DND-41 (cell line): Measurements from ENCODE around the gene C19orf67.

Source experiments
- ATAC-seq: fragments of 200-7000 bp; cut with Tn5 transposase; 3 replicates; pipeline ENCODE4 v1.9.1; 2021; ENCODE audit warnings: low read depth; ENCODE audit not compliant: insufficient read depth
- DNase-seq: peaks from one replicate; pipeline ENCODE4 v3.0.0-alpha.2; 2020
- H2AFZ ChIP-seq: 2 replicates; pipeline ENCODE4 v1.6.0; 2012; ENCODE audit warnings: low read depth, low read length
- H3K27ac ChIP-seq: 2 replicates; pipeline ENCODE4 v1.5.1; 2012; ENCODE audit warnings: low read length, inconsistent platforms
- H3K27me3 ChIP-seq: fragments of 200-600 bp; sonication (generic); 2 replicates; pipeline ENCODE4 v1.6.0; 2012; ENCODE audit warnings: low read length, mild to moderate bottlenecking, inconsistent platforms; ENCODE audit not compliant: insufficient read depth, poor library complexity
- H3K36me3 ChIP-seq: 2 replicates; pipeline ENCODE4 v1.5.1; 2012; ENCODE audit warnings: low read length, inconsistent platforms; ENCODE audit not compliant: insufficient read depth
- H3K4me1 ChIP-seq: 2 replicates; pipeline ENCODE4 v1.5.1; 2012; ENCODE audit warnings: mild to moderate bottlenecking, low read length; ENCODE audit not compliant: insufficient read depth
- H3K4me2 ChIP-seq: 2 replicates; pipeline ENCODE4 v1.6.0; 2012; ENCODE audit warnings: mild to moderate bottlenecking, moderate library complexity, low read length, inconsistent platforms; ENCODE audit not compliant: insufficient read depth
- H3K4me3 ChIP-seq, 2 experiments: fragments of 200-600 bp in 1 of 2; shearing (Covaris generic) in 1 of 2; 2 replicates each; pipeline ENCODE4 v1.5.1; 2012 to 2016; ENCODE audit warnings: inconsistent platforms in 2 of 2, low read length in 2 of 2, mild to moderate bottlenecking in 2 of 2, low read depth in 1 of 2, moderate library complexity in 1 of 2
- H3K79me2 ChIP-seq: 2 replicates; pipeline ENCODE4 v1.6.0; 2012; ENCODE audit warnings: low read length, inconsistent platforms; ENCODE audit not compliant: insufficient read depth
- H3K9ac ChIP-seq: 2 replicates; pipeline ENCODE4 v1.6.0; 2012; ENCODE audit warnings: low read depth, mild to moderate bottlenecking, inconsistent platforms, low read length, moderate library complexity
- H3K9me3 ChIP-seq: 2 replicates; pipeline ENCODE4 v1.5.1; 2012; ENCODE audit warnings: low read length, moderate library complexity, mild to moderate bottlenecking, inconsistent platforms; ENCODE audit not compliant: insufficient read depth, severe bottlenecking
- H4K20me1 ChIP-seq: 2 replicates; pipeline ENCODE4 v1.6.0; 2012; ENCODE audit warnings: low read length; ENCODE audit not compliant: insufficient read depth
- EZH2 ChIP-seq: IDR thresholded peaks from 3 replicates; pipeline ENCODE4 v1.6.1; 2012; ENCODE audit warnings: borderline replicate concordance, low read depth, mild to moderate bottlenecking, moderate library complexity, low read length, inconsistent platforms; ENCODE audit not compliant: severe bottlenecking
- TF ChIP-seq, protein P1 (sequence below): IDR thresholded peaks from 2 replicates; pipeline ENCODE4 v1.5.1; 2012; ENCODE audit warnings: borderline replicate concordance, low read length, moderate library complexity, mild to moderate bottlenecking; ENCODE audit not compliant: poor library complexity, severe bottlenecking; ENCODE audit errors: extremely low read depth

Gene C19orf67

DNA sequence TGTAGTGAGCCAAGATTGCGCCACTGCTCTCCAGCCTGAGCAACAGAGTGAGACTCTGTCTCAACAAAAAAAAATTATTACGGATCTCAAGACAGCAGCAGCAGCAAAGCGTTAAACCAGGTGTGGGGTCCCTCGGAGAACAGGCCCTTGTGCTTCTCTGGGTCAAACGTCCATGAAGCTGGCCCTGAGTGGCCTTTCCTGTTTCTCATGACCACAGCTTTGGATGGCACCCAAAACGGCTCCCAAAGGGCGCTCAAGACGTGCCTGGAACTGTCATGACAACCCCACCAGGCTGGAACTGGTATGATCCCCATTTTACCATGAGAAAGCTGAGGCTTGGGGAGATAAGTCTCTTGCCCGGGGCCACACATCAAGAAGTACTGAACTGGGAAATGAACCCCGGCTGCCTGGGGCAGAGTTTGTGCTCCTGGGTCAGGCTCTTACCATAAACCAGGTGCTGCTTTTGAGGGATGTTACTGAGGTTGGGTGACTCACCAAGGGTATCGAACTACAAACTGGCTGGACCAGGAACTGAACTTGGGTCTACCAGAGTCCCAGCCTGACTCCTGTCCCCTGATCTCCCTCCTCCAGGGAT, 16.6 kb upstream of the C19orf67 start:
- TF ChIP-seq, protein P1, sequence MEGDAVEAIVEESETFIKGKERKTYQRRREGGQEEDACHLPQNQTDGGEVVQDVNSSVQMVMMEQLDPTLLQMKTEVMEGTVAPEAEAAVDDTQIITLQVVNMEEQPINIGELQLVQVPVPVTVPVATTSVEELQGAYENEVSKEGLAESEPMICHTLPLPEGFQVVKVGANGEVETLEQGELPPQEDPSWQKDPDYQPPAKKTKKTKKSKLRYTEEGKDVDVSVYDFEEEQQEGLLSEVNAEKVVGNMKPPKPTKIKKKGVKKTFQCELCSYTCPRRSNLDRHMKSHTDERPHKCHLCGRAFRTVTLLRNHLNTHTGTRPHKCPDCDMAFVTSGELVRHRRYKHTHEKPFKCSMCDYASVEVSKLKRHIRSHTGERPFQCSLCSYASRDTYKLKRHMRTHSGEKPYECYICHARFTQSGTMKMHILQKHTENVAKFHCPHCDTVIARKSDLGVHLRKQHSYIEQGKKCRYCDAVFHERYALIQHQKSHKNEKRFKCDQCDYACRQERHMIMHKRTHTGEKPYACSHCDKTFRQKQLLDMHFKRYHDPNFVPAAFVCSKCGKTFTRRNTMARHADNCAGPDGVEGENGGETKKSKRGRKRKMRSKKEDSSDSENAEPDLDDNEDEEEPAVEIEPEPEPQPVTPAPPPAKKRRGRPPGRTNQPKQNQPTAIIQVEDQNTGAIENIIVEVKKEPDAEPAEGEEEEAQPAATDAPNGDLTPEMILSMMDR, result no peak
- TF ChIP-seq EZH2, result no peak
- H3K4me3 ChIP-seq, result no peak overlapping the region
- no peak overlapping the region for H3K9ac ChIP-seq
- H3K4me2 ChIP-seq, result no peak overlapping the region
- H2AFZ ChIP-seq, result no peak overlapping the region
- no peak for DNase-seq
- no peaks in the 10 kb centered on the region for H4K20me1 ChIP-seq
- peaks cover 49% of the 10 kb centered on the region for H3K36me3 ChIP-seq
- H3K9me3 ChIP-seq, result no peaks in the 10 kb centered on the region
- no peak overlapping the region for H3K27ac ChIP-seq
- H3K79me2 ChIP-seq, result no peaks in the 10 kb centered on the region
- H3K4me1 ChIP-seq, result no peaks in the 10 kb centered on the region
- ATAC-seq, result no peak
- no peaks in the 10 kb centered on the region for H3K27me3 ChIP-seq

DNA sequence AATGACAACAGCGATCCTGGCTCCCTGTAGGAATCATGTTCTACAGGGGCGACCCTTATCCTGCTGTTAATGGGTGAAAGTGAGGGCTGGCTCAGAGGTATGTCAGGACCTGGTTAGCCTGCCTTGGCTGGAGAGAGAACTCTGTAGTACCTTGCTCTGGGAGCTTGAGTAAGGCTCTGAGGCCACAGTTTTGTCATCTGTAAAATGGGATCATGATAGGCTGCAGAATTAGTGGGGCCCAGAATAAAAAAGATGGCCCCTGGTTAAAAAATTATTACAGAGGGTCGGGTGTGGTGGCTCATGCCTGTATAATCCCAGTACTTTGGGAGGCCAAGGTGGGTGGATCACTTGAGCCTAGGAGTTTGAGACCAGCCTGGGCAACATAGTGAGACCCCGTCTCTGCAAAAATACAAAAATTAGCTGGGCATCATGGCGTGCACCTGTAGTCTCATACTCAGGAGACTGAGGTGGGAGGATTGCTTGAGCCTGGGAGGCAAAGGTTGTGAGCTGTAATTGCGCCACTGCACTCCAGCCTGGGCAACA, 15.5 kb upstream of the C19orf67 start:
- no peak overlapping the region for H3K4me3 ChIP-seq
- no peaks in the 10 kb centered on the region for H3K4me1 ChIP-seq
- H2AFZ ChIP-seq, result no peak overlapping the region
- no peak overlapping the region for H3K9ac ChIP-seq
- H4K20me1 ChIP-seq, result no peaks in the 10 kb centered on the region
- no peaks in the 10 kb centered on the region for H3K9me3 ChIP-seq
- ATAC-seq (no peak), DNase-seq (no peak)
- no peak overlapping the region for H3K4me2 ChIP-seq
- TF ChIP-seq, protein P1, result no peak
- no peak for TF ChIP-seq EZH2
- no peaks in the 10 kb centered on the region for H3K79me2 ChIP-seq
- H3K27ac ChIP-seq, result no peak overlapping the region
- peaks cover 57% of the 10 kb centered on the region for H3K36me3 ChIP-seq
- H3K27me3 ChIP-seq, result no peaks in the 10 kb centered on the region

DNA sequence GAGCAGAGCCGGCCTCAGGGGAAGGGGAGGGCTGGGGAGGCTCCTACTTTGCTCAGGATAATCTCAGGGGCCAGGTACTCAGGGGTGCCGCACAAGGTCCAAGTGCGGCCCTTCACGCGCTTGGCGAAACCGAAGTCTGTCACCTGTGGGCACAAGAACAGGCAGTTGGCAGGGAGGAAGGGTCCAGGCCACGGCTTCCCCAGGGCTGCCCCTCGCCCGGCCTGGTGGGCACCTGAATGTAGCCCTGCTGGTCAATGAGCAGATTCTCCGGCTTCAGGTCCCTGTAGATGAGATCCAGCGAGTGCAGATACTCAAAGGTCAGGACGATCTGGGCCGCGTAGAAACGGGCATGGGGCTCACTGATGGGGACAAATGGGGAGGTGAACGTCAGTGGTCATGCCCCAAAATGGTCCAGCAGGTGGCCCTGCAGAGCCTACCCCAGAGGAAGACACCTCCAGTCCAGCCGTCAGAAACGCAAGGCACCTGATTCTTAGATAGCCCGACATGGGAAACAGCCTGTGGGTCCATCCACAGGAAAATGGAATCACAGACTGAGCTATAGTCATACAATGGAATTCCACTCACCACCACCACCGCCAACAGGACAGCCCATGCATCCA, 12.1 kb upstream of the C19orf67 start:
- ATAC-seq, result no peak
- H4K20me1 ChIP-seq, result no peaks in the 10 kb centered on the region
- no peaks in the 10 kb centered on the region for H3K27me3 ChIP-seq
- H3K4me2 ChIP-seq, result no peak overlapping the region
- no peak overlapping the region for H3K27ac ChIP-seq
- no peak overlapping the region for H3K9ac ChIP-seq
- H3K36me3 ChIP-seq, result peaks cover 44% of the 10 kb centered on the region
- H3K4me1 ChIP-seq, result no peaks in the 10 kb centered on the region; the same call in 1 of the 2 replicates
- peaks cover 9% of the 10 kb centered on the region for H3K9me3 ChIP-seq
- no peaks in the 10 kb centered on the region for H3K79me2 ChIP-seq
- no peak overlapping the region for H2AFZ ChIP-seq
- DNase-seq, result no peak
- no peak overlapping the region for H3K4me3 ChIP-seq
- no peak for TF ChIP-seq EZH2
- TF ChIP-seq, protein P1, result peak; percentile 19
